IMR-90 (cell line): ENCODE data around the gene RSF1. TPM values are rescaled to one million over a fixed set of nuclear protein-coding genes. Genes with fewer than 3 reads are reported as not detected.

Experiments
- ATAC-seq: fragments of 200-7000 bp; cut with Tn5 transposase; 2 replicates; pipeline ENCODE4 v1.9.1; 2020; ENCODE audit warnings: low read depth, mild to moderate bottlenecking, moderate library complexity
- BruUV-seq: library from RNA; stranded (reverse); fragments of 400-500 nt; replicated peaks from 2 replicates; lab custom pipeline; 2021; lab: Mats Ljungman, UMichigan
- CTCF ChIA-PET: fragments of 300-600 bp; formaldehyde crosslinking; extraction: SDS; loops from one replicate; lab custom pipeline; 2021; ENCODE audit warnings: antibody characterized with exemption; lab: Yijun Ruan, JAX
- POLR2A ChIA-PET: fragments of 300-600 bp; sonication (Branson Sonifier 250); formaldehyde crosslinking; loops from one replicate; lab custom pipeline; 2022; ENCODE audit warnings: antibody characterized with exemption; ENCODE audit not compliant: unreplicated experiment; lab: Charles Lee
- DNase-seq: peaks from one replicate; pipeline ENCODE4 v3.0.0; 2013
- H2AFZ ChIP-seq: replicated peaks from 2 replicates; pipeline ENCODE3; 2013; ENCODE audit warnings: low read length, mild to moderate bottlenecking; ENCODE audit not compliant: poor library complexity
- H2AK5ac ChIP-seq: 2 replicates; pipeline ENCODE4 v1.6.1; 2013; ENCODE audit warnings: low read depth, low read length, inconsistent platforms
- H2AK9ac ChIP-seq: replicated peaks from 2 replicates; pipeline ENCODE3; 2013; ENCODE audit warnings: mild to moderate bottlenecking, low read depth, low read length, moderate library complexity; ENCODE audit not compliant: poor library complexity
- H2BK120ac ChIP-seq: 2 replicates; pipeline ENCODE4 v1.6.1; 2013; ENCODE audit warnings: low read depth, low read length, inconsistent platforms
- H2BK15ac ChIP-seq: 3 replicates; pipeline ENCODE4 v1.6.1; 2013; ENCODE audit warnings: low read depth, low read length, inconsistent platforms
- H2BK20ac ChIP-seq: 2 replicates; pipeline ENCODE4 v1.6.1; 2013; ENCODE audit warnings: low read depth, mild to moderate bottlenecking, inconsistent platforms, low read length, moderate library complexity
- H2BK5ac ChIP-seq: 2 replicates; pipeline ENCODE4 v1.6.1; 2013; ENCODE audit warnings: mild to moderate bottlenecking, low read depth, low read length, inconsistent platforms; ENCODE audit not compliant: poor library complexity, severe bottlenecking
- H3K14ac ChIP-seq: replicated peaks from 2 replicates; pipeline ENCODE4 v1.6.1; 2013; ENCODE audit warnings: low read depth, low read length, inconsistent platforms
- H3K18ac ChIP-seq: 2 replicates; pipeline ENCODE4 v1.6.1; 2013; ENCODE audit warnings: low read depth, low read length, control low read depth
- H3K23ac ChIP-seq: 2 replicates; pipeline ENCODE4 v1.6.1; 2013; ENCODE audit warnings: low read depth, low read length, inconsistent platforms
- H3K27ac ChIP-seq: 2 replicates; pipeline ENCODE4 v1.5.1; 2013; ENCODE audit warnings: mild to moderate bottlenecking, control low read depth, low read length; ENCODE audit not compliant: insufficient read depth
- H3K27me3 ChIP-seq: 2 replicates; pipeline ENCODE4 v1.6.1; 2013; ENCODE audit warnings: low read length; ENCODE audit not compliant: control insufficient read depth, insufficient read depth
- H3K36me3 ChIP-seq: 2 replicates; pipeline ENCODE4 v1.6.1; 2013; ENCODE audit warnings: low read length, mixed read lengths; ENCODE audit not compliant: control insufficient read depth, insufficient read depth
- H3K4ac ChIP-seq: 2 replicates; pipeline ENCODE4 v1.6.1; 2013; ENCODE audit warnings: low read depth, low read length, inconsistent platforms
- H3K4me1 ChIP-seq: 2 replicates; pipeline ENCODE4 v1.6.1; 2013; ENCODE audit warnings: low read length, mixed read lengths; ENCODE audit not compliant: control insufficient read depth, insufficient read depth
- H3K4me2 ChIP-seq: 2 replicates; pipeline ENCODE4 v1.6.1; 2013; ENCODE audit warnings: low read depth, mild to moderate bottlenecking, control low read depth, low read length, moderate library complexity
- H3K4me3 ChIP-seq: 2 replicates; pipeline ENCODE4 v1.5.1; 2013; ENCODE audit warnings: low read depth, mild to moderate bottlenecking, control low read depth, low read length, moderate library complexity; ENCODE audit not compliant: insufficient read depth
- H3K56ac ChIP-seq: 2 replicates; pipeline ENCODE4 v1.6.1; 2013; ENCODE audit warnings: low read length, inconsistent platforms; ENCODE audit not compliant: insufficient read depth; ENCODE audit errors: extremely low read depth
- H3K79me1 ChIP-seq, 2 experiments: 2 replicates each; pipeline ENCODE4 v1.6.1; 2013; ENCODE audit warnings: low read length in 2 of 2, inconsistent platforms in 1 of 2, low read depth in 1 of 2
- H3K9ac ChIP-seq: 2 replicates; pipeline ENCODE4 v1.6.1; 2013; ENCODE audit warnings: low read depth, low read length, control low read depth
- H3K9me1 ChIP-seq: 2 replicates; pipeline ENCODE4 v1.6.1; 2013; ENCODE audit warnings: low read length, inconsistent platforms; ENCODE audit not compliant: insufficient read depth
- H3K9me3 ChIP-seq: 2 replicates; pipeline ENCODE4 v1.6.1; 2013; ENCODE audit warnings: low read length; ENCODE audit not compliant: control insufficient read depth, insufficient read depth
- H4K20me1 ChIP-seq: 2 replicates; pipeline ENCODE4 v1.6.1; 2013; ENCODE audit warnings: low read length, inconsistent platforms; ENCODE audit not compliant: insufficient read depth
- H4K5ac ChIP-seq: 2 replicates; pipeline ENCODE4 v1.6.1; 2013; ENCODE audit warnings: mild to moderate bottlenecking, low read depth, low read length, control low read depth
- H4K8ac ChIP-seq, 2 experiments: 2 replicates each; pipeline ENCODE4 v1.6.1; 2013; ENCODE audit warnings: low read depth in 2 of 2, low read length in 2 of 2, control low read depth in 1 of 2, inconsistent platforms in 1 of 2
- H4K91ac ChIP-seq: 2 replicates; pipeline ENCODE4 v1.6.1; 2013; ENCODE audit warnings: low read depth, low read length, inconsistent platforms; ENCODE audit not compliant: insufficient read depth
- BHLHE40 ChIP-seq: fragments of 150-350 bp; IDR thresholded peaks from 2 replicates; pipeline ENCODE4 v1.6.1; 2016; ENCODE audit warnings: mild to moderate bottlenecking, low read depth, low read length
- CEBPB ChIP-seq: IDR thresholded peaks from 2 replicates; pipeline ENCODE4 v1.6.1; 2012; ENCODE audit warnings: low read depth, low read length, improper control_type of control experiment
- CHD1 ChIP-seq: IDR thresholded peaks from 2 replicates; pipeline ENCODE4 v1.6.1; 2012; ENCODE audit warnings: low read depth, low read length, improper control_type of control experiment
- FOS ChIP-seq: fragments of 150-350 bp; IDR thresholded peaks from 2 replicates; pipeline ENCODE4 v1.6.1; 2016; ENCODE audit warnings: low read depth, low read length
- MAFK ChIP-seq: IDR thresholded peaks from 2 replicates; pipeline ENCODE4 v1.6.1; 2012; ENCODE audit warnings: low read depth, low read length, improper control_type of control experiment
- MAZ ChIP-seq: IDR thresholded peaks from 2 replicates; pipeline ENCODE4 v1.6.1; 2012; ENCODE audit warnings: low read depth, mild to moderate bottlenecking, low read length, improper control_type of control experiment, moderate library complexity, borderline replicate concordance
- MXI1 ChIP-seq: IDR thresholded peaks from 2 replicates; pipeline ENCODE4 v1.6.1; 2012; ENCODE audit warnings: low read depth, mild to moderate bottlenecking, low read length, moderate library complexity, borderline replicate concordance
- NFE2L2 ChIP-seq: fragments of 150-350 bp; IDR thresholded peaks from 2 replicates; pipeline ENCODE4 v1.6.1; 2016; ENCODE audit warnings: low read depth, mild to moderate bottlenecking, low read length
- POLR2A ChIP-seq: IDR thresholded peaks from 2 replicates; pipeline ENCODE4 v1.6.1; 2012; ENCODE audit warnings: mild to moderate bottlenecking, low read depth, low read length
- RAD21 ChIP-seq: IDR thresholded peaks from 2 replicates; pipeline ENCODE4 v1.6.1; 2012; ENCODE audit warnings: low read length, improper control_type of control experiment
- RCOR1 ChIP-seq: IDR thresholded peaks from 2 replicates; pipeline ENCODE4 v1.6.1; 2012; ENCODE audit warnings: mild to moderate bottlenecking, low read length, improper control_type of control experiment; ENCODE audit not compliant: insufficient replicate concordance
- RFX5 ChIP-seq: IDR thresholded peaks from 2 replicates; pipeline ENCODE4 v1.8.0; 2012; ENCODE audit warnings: low read depth, mild to moderate bottlenecking, low read length, moderate library complexity
- SMC3 ChIP-seq: fragments of 150-350 bp; IDR thresholded peaks from 2 replicates; pipeline ENCODE4 v1.6.1; 2016; ENCODE audit warnings: low read depth, mild to moderate bottlenecking, antibody characterized with exemption, low read length, moderate library complexity
- whole genome bisulfite sequencing, 2 experiments: methylation state at CpG; one replicate each; pipeline versions ENCODE4 v1.1.5 to v1.1.7; 2013; ENCODE audit warnings: missing lambda C conversion rate in 2 of 2; ENCODE audit not compliant: insufficient read length in 1 of 2; ENCODE audit errors: extremely low coverage in 2 of 2; 5-methylcytosine and 5-hydroxymethylcytosine counted together
- dilution Hi-C: fragments of 300-500 bp; cut with HindIII; formaldehyde crosslinking; loops from one replicate; pipeline ENCODE4 v1.14.3; 2018; ENCODE audit warnings: low sequenced_read_pairs; ENCODE audit not compliant: unreplicated experiment
- in situ Hi-C: fragments of 300-500 bp; cut with MboI; formaldehyde crosslinking; loops from 3 replicates; pipeline ENCODE4 v1.14.3; 2019; ENCODE audit warnings: low sequenced_read_pairs, inconsistent platforms, mixed read lengths
- intact Hi-C: fragments of 100-400 bp; cut with micrococcal nuclease; formaldehyde crosslinking; loops from 2 replicates; pipeline ENCODE4 v1.10.0; 2022
- polyA plus RNA-seq, 3 experiments: library from polyadenylated mRNA; depleted of rRNA; stranded (reverse); fragments of >200 nt; gene quantifications; 2 replicates each; pipeline ENCODE4 v1.2.3, GENCODE V29; 2012; ENCODE audit warnings: low replicate concordance in 1 of 3
- total RNA-seq: library from RNA; depleted of rRNA; stranded (reverse); fragments of >200 nt; gene quantifications from 2 replicates; pipeline ENCODE4 v1.2.3, GENCODE V29; 2012
- TF ChIP-seq, protein P1 (sequence below): fragments of 150-350 bp; IDR thresholded peaks from 2 replicates; pipeline ENCODE4 v1.6.1; 2017; ENCODE audit warnings: mild to moderate bottlenecking, antibody characterized with exemption, low read length, low read depth
- TF ChIP-seq, protein P2 (sequence below): conservative IDR thresholded peaks from 2 replicates; pipeline ENCODE4 v1.5.1; 2012; ENCODE audit warnings: mild to moderate bottlenecking, low read depth, low read length, improper control_type of control experiment
- TF ChIP-seq, protein P3 (sequence below): fragments of 150-350 bp; IDR thresholded peaks from 2 replicates; pipeline ENCODE4 v1.6.1; 2016; ENCODE audit warnings: low read depth, mild to moderate bottlenecking, low read length, moderate library complexity, borderline replicate concordance

RSF1 gene
- total and polyA plus RNA-seq, 2 of the 4 experiments (the other 2 are of a cell fraction) = 13.9 to 18.5 TPM

DNA sequence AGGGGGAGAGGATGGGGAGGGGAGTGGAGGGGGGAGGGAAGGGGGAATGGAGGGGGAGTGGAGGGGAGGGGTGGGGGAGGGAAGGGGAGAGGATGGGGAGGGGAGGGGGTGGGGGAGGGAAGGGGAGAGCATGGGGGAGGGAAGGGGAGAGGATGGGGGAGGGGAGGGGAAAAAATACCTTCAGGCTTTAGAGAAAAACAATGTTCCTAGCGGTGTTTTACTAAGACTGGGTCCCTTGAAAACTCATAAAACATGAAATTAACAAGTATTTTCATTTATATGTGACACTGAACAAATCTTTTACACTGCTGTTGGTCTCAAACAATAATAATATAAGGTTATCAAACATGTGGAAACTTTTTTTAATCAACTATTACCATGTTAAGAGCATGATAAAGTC, 42.4 kb downstream of the RSF1 start:
- H3K36me3 ChIP-seq = peaks cover 2% of the 10 kb centered on the region
- H3K23ac ChIP-seq = no peak overlapping the region
- no peak overlapping the region for H2BK20ac ChIP-seq
- H3K9me3 ChIP-seq = no peaks in the 10 kb centered on the region
- H3K4me2 ChIP-seq = no peak overlapping the region
- H3K27me3 ChIP-seq = no peaks in the 10 kb centered on the region
- no peak overlapping the region for H3K9ac ChIP-seq
- in situ Hi-C loops (loop anchor here (10.0 kb wide), 1 partner anchor 217 kb away; the partner anchor contains the start of gene INTS4), intact Hi-C loops (no loop called here), dilution Hi-C loops (no loop called here)
- H2AK5ac ChIP-seq = no peak overlapping the region
- BruUV-seq = no TSS peak
- H3K14ac ChIP-seq = no peak overlapping the region
- no CpG with 5 or more reads among the region's 1 CpG for WGBS, 2 experiments
- H3K27ac ChIP-seq = no peak overlapping the region
- no peak for ATAC-seq
- POLR2A ChIA-PET = no interaction called here
- no peak overlapping the region for H4K5ac ChIP-seq
- 0 out of 2 replicates have a peak, but pooled peaks cover 1% of the 10 kb centered on the region for H3K4me1 ChIP-seq
- CTCF ChIA-PET = no interaction called here
- peaks cover 84% of the 10 kb centered on the region for H4K20me1 ChIP-seq
- H3K18ac ChIP-seq = no peak overlapping the region
- H3K4ac ChIP-seq = no peak overlapping the region
- no peak overlapping the region for H3K4me3 ChIP-seq
- no peak overlapping the region for H2BK15ac ChIP-seq
- H4K91ac ChIP-seq = no peak overlapping the region
- H2AK9ac ChIP-seq = no peak overlapping the region
- DNase-seq = no peak
- no peak overlapping the region for H2BK120ac ChIP-seq
- H3K9me1 ChIP-seq = peaks cover 4% of the 10 kb centered on the region; the same call in 1 of the 2 replicates
- H3K56ac ChIP-seq = no peak overlapping the region
- peaks cover 29 to 72% of the 10 kb centered on the region in 2 experiments for H3K79me1 ChIP-seq
- no peak overlapping the region for H4K8ac ChIP-seq
- no peak overlapping the region for H2AFZ ChIP-seq
- TF ChIP-seq RAD21 (no peak), FOS (no peak), MXI1 (no peak), SMC3 (no peak), MAZ (no peak), MAFK (no peak), CHD1 (no peak), POLR2A (no peak), RCOR1 (no peak), RFX5 (no peak), BHLHE40 (no peak), CEBPB (no peak), NFE2L2 (no peak)
- TF ChIP-seq, protein P1, sequence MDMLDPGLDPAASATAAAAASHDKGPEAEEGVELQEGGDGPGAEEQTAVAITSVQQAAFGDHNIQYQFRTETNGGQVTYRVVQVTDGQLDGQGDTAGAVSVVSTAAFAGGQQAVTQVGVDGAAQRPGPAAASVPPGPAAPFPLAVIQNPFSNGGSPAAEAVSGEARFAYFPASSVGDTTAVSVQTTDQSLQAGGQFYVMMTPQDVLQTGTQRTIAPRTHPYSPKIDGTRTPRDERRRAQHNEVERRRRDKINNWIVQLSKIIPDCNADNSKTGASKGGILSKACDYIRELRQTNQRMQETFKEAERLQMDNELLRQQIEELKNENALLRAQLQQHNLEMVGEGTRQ = no peak
- TF ChIP-seq, protein P2, sequence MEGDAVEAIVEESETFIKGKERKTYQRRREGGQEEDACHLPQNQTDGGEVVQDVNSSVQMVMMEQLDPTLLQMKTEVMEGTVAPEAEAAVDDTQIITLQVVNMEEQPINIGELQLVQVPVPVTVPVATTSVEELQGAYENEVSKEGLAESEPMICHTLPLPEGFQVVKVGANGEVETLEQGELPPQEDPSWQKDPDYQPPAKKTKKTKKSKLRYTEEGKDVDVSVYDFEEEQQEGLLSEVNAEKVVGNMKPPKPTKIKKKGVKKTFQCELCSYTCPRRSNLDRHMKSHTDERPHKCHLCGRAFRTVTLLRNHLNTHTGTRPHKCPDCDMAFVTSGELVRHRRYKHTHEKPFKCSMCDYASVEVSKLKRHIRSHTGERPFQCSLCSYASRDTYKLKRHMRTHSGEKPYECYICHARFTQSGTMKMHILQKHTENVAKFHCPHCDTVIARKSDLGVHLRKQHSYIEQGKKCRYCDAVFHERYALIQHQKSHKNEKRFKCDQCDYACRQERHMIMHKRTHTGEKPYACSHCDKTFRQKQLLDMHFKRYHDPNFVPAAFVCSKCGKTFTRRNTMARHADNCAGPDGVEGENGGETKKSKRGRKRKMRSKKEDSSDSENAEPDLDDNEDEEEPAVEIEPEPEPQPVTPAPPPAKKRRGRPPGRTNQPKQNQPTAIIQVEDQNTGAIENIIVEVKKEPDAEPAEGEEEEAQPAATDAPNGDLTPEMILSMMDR = no peak
- TF ChIP-seq, protein P3, sequence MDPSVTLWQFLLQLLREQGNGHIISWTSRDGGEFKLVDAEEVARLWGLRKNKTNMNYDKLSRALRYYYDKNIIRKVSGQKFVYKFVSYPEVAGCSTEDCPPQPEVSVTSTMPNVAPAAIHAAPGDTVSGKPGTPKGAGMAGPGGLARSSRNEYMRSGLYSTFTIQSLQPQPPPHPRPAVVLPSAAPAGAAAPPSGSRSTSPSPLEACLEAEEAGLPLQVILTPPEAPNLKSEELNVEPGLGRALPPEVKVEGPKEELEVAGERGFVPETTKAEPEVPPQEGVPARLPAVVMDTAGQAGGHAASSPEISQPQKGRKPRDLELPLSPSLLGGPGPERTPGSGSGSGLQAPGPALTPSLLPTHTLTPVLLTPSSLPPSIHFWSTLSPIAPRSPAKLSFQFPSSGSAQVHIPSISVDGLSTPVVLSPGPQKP = no peak
- no peak overlapping the region for H2BK5ac ChIP-seq
